ENCODE results near the gene GNAZ.

The GNAZ gene

DNA sequence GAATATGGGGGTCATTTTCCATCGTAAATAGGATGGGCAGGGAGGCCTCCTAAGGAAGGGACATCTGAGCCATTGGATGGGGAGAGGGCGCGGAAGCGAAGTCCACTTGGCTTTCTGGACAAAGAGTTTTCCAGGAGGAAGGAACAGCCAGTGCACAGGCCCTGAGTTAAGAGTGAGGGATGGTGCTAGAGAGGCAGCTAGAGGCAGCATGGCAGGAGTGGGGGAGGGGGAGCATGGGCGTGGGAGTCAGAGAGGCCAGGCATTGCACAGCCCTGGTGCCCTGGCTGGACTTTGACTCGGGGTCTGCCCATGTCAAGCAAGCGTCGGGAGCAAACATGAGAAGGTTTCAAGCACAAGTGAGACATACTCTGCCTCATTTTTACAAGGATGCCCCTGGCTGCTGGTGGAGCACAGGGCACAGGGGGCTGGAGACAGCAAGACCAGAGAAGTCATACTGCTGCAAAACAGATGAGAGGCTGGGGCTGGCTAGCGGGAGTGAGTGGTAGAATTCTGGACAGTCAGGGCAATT, 9.0 kb downstream of the GNAZ start:
- no peak for DNase-seq

GRCh38 chr22:23079814-23080521, 9.6 kb downstream of the GNAZ start:
- DNase-seq = no peak

- no peak for DNase-seq
These were observed 10.4 kb downstream of the GNAZ start for GRCh38 chr22:23080613-23081290.

DNA sequence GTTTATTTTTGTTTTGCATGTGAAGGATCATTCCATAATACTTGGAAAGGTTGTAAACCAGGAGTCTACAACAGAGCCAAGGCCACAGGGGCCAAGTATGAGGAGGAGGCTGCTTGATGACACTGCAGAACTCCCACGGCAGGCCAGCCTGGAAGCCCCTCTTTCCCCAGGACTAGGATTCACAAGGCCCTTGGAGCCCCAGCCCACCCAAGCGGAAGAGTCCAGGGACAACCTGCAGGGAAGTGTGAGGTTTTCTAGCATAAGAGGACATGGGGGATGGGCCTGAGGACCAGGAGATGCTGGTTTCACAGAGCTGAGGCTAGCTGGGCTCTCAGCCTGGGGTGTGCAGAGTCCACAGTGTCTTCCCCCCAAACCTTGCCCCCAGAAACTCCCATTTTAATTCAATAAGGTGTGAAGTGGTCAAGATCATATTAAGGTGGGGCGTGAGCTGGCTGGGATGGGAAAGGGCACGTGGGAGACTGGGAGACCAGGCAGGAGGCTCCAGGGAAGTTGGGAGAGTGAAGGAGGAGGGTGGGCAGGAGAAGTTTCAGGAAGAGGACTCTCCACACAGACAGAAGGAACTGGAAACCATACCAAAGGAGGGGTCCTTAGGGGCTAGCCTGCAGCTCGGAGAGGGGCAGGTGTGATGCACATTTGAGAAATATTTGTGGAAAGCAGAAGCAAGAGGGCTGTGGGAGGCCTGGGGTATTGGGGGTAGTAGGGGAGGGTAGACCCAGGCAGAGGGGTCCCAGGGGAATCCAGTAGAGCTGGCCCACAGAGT, 12.4 kb downstream of the GNAZ start:
- DNase-seq = no peak

DNA sequence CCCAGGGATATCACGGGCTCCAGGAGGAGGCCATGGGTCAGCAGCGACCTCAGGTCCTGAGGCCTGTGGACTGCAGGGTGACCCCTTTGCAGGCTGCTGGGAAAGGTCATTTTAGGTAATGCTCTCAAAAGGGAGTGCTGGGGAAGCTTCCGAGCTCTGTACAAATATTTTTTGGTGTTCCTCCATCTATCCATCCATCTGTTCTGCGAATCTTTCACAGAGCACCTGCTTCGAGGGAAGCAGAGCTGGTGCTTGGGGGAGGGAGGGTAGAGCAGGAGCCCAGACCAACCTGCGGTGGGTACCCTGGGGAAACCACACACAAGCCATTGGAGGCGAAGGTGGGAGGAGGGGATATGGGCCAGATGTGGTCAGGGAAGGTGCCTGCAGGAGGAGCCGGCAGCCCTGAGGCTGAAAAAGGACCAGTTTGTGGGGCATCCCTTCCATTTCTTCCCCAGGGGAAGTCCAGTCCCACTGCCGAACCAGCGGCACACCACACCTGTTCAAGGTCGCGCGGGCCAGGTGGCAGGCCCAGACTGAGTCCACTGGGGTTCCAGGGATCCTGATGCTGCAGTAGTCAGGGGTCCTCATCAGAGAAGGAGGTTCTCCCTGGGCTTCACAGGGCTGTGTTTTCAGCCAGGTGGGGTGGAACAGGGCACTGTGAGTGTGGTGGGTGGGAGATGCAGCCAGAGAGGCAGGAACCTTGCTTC, 13.1 kb downstream of the GNAZ start:
- no peak for DNase-seq

DNA sequence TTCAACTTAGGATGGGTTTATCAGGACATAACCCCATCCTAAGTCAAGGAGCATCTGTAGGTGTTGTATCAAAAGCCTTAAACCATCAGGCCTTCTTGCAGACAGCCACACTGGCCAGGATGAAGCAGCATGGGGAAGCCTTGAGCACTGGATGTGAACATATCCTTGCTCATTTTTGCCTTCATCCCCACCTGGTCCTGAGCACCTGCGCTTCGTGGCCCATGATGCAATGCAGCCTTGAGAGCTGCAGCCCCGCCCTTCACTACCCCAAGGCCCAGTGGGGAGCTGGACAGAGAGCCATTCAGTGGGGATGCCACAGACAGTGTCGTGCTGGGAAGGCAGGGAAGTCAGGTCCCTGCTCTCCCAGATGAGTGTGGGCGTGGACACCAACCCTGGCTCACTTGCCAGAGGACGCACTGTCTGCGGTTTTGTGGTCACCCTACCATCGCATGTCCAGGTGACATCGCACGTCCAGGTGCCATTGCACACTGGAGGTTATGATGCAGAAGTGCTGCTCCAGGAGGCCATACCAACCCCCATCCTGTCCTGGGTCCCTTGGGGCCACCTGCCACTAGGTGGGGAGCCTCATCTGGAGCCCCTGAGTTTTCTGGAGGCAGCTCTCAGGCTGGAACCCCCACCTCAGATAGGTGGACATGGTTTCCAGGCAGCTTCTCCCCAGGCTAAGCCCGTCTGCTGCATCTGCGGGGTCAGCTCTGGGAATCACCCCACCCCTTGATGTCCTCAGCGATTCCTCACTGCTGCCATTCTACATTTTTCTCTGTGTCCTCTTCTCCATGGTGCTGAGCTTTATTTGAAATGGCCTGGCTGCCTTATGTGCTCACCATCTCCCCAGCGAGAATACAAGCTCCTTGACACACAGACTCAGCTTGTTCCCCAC, 14.4 kb downstream of the GNAZ start:
- DNase-seq = no peak

DNA sequence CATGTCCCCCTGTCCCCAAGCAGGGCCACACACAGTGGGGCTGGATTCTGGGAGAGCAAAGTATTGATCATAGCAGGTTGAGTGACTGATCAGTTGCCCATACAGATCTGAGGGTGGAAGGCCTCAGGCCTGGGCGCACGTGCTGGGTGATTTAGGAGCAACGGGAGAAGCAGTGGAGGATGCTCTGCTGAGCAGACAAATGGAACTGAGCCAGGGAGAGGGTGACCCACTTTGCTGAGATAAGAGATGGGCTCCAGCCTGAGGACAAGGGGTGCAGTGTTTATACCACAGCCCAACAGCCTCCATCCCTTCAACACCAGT, 15.0 kb downstream of the GNAZ start:
- DNase-seq = no peak

DNA sequence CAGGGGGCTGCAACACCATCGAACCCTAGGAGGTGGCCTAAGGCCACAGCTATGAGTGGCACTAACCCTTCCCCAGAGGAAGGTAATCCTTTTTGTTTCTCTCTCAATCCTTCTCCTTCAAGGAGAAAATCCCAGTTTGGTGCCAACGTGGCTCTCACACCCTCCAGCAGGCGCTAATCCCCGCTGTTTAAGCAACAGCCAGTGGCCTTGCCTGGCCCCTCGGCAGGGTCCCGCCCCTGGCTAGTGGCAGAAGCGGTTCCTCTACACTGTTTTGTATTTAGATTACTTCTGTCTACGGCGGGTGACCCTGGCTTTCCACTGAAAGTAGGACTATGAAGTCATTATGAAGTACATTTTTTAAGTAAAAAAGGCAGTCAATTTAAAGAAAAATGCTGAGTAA, 15.5 kb downstream of the GNAZ start:
- DNase-seq = no peak

DNA sequence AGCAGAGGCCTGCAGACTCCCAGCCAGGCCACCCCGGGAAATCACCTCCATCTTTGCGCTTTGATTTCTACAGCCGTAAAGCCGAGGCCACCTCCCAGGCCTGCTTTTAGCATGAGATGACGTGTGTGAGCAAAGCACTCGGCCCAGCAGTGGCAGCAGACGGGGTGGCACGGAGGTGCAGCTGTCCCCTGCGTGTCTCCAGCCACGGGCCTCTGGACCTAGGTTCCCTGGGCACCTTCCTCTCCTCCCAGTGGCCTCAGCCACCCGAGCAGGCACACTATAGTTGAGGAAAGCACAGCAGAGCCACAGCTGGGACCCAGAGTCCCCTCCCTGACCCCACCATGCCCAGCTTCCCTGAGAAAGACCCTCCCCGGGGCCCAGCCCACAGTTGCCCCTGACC, 15.9 kb downstream of the GNAZ start:
- DNase-seq = no peak

- DNase-seq = no peak
These were observed 16.5 kb downstream of the GNAZ start for GRCh38 chr22:23086787-23087186.

GRCh38 chr22:23088199-23088604, 17.9 kb downstream of the GNAZ start:
- no peak for DNase-seq

DNA sequence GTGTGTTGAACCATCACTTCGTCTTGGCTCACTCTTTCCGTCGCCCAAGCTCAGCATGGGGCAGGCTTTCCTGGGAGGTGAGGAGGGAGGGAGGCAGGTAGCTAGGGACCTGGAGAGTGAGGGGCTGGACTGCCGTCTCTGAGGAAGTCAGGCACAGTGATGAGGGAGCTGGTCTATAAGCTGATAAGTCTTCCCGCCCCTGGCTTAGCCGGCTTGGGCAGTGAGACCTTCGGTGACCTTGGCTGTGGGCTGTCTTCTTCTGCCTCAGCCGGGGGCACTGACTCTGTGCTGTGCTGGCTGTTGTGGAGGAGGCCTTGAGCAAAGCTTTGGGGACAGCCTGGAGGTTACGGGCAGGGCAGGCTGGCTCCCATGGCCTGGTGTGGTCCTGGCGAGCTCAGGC, 18.7 kb downstream of the GNAZ start:
- DNase-seq = no peak

DNA sequence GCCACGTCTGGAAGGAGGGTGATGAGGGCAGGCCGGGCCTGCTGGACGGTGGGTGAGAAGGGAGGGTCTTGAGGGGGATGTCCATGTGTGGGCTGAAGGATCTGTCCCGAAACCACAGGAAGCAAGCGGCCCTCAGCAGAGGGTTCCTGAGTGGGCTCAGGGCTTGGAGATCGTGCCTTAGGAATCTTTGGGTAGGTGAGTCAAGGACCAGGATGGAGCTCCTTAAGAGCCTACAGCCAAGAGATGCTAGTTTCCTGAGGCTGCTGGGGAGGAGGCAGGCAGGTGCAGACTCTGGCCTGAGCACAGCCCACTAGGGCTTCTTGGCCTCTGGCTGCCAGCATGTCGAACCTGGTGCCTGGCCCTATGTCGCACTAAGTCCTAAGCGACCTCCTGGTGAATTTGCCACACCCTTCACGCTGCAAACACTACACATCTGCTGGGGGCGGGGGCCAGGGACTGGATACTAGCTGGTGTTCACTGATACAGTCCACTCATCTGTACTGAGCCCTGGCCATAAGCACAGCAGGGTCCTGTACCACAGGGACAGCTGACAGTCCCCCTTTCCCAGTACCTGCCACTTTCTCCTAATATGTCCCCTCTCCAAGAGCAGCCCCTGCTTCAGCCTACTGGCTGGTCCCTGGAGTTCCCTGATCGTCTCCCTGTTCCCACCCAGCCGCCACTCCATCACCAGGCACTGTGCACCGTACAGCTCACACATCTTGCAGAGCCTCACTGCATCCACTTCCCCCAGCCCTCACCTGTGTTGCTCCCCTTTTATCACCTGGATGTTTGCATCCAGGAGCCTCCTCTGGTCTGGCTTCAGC, 19.5 kb downstream of the GNAZ start:
- DNase-seq = no peak

- DNase-seq = no peak
These were observed 20.1 kb downstream of the GNAZ start for GRCh38 chr22:23090457-23090835.

GRCh38 chr22:23091760-23092159, 21.4 kb downstream of the GNAZ start:
- no peak for DNase-seq

GRCh38 chr22:23092217-23092955, 22.1 kb downstream of the GNAZ start:
- no peak for DNase-seq

- no peak for DNase-seq
These were observed 22.9 kb downstream of the GNAZ start for GRCh38 chr22:23093051-23093788.

GRCh38 chr22:23094260-23094659, 23.9 kb downstream of the GNAZ start:
- no peak for DNase-seq
